HL-60 (cell line): ENCODE measurements around the gene MYBPC1.

ENCODE experiments used
- POLR2AphosphoS5 ChIP-seq: IDR thresholded peaks from 2 replicates; pipeline ENCODE4 v1.6.1; 2012; ENCODE audit warnings: low read depth
- TF ChIP-seq, protein P1 (sequence below): IDR thresholded peaks from one replicate; pipeline ENCODE4 v1.5.1; 2011; ENCODE audit warnings: low read length, control low read depth, inconsistent platforms; ENCODE audit not compliant: insufficient read depth

DNA sequence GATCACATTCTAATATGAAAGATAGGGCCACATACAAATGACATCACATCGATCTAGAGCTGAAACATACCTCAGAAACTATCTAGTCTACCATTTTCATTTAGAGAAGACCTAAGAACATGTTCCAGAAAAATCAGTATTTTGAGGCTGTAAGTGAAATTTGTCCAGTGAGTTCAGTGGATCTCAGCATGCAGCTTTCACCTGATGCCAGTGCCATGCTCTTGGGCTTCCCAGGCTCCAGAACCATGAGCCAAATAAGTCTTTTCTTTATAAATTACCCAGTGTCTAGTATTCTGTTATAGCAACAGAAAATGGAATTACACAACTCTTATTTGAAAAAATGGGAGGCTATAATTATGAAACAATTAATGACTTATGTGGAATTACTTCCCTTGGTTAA, 111.6 kb downstream of the MYBPC1 start:
- TF ChIP-seq, protein P1, sequence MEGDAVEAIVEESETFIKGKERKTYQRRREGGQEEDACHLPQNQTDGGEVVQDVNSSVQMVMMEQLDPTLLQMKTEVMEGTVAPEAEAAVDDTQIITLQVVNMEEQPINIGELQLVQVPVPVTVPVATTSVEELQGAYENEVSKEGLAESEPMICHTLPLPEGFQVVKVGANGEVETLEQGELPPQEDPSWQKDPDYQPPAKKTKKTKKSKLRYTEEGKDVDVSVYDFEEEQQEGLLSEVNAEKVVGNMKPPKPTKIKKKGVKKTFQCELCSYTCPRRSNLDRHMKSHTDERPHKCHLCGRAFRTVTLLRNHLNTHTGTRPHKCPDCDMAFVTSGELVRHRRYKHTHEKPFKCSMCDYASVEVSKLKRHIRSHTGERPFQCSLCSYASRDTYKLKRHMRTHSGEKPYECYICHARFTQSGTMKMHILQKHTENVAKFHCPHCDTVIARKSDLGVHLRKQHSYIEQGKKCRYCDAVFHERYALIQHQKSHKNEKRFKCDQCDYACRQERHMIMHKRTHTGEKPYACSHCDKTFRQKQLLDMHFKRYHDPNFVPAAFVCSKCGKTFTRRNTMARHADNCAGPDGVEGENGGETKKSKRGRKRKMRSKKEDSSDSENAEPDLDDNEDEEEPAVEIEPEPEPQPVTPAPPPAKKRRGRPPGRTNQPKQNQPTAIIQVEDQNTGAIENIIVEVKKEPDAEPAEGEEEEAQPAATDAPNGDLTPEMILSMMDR, result no peak
- TF ChIP-seq POLR2AphosphoS5, result no peak
